HG02678 (cell line): Measurements from ENCODE around the gene ZNF319.

Experiments used
- ATAC-seq: cut with Tn5 transposase; IDR thresholded peaks from one replicate; pipeline ENCODE4 v1.9.1; 2021; ENCODE audit warnings: mild to moderate bottlenecking, moderate library complexity; ENCODE audit not compliant: unreplicated experiment

Gene ZNF319

DNA sequence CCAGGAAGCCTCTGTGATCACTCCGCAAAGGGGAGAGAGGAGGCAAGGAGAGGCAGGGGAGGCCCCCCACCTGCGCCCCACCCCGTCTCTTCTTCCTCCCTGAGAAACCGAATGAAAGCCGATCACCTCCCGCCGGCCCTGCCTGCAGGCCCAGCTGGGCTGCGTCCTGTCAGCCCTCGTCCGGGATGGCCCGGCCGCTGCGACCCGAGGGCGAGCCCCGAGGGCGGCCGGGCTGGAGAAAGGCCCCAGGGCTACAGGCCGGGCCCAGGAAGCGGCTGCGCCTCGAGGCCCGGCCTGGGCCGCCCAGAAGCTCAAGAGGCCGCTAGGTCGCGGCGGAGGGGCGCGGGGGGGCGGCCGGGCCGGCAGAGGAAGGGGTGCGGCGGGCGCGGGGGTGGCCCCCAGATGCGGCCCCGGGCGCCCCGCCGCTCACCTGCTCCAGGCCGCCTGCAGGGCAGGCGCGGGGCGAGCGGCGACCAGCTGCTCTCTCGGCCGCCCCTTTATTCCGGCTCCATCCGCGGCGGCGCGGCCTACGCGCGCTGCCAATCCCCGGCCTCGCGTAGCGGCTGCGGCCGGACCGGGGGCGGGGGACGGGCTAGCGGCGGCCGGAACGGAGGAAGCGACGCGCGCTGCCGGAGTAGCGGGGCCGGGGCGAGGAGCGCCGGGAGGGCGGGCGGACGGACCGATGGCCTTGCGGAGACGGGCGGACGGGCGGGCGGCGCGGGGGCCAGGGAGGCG is at the start of gene ZNF319:
Gene ZNF319 (minus strand): TSS at position 702 of the 735 bp plus-strand sequence. CDS start 2,407 bp downstream, outside the sequence.
- ATAC-seq, result peak; percentile 25

DNA sequence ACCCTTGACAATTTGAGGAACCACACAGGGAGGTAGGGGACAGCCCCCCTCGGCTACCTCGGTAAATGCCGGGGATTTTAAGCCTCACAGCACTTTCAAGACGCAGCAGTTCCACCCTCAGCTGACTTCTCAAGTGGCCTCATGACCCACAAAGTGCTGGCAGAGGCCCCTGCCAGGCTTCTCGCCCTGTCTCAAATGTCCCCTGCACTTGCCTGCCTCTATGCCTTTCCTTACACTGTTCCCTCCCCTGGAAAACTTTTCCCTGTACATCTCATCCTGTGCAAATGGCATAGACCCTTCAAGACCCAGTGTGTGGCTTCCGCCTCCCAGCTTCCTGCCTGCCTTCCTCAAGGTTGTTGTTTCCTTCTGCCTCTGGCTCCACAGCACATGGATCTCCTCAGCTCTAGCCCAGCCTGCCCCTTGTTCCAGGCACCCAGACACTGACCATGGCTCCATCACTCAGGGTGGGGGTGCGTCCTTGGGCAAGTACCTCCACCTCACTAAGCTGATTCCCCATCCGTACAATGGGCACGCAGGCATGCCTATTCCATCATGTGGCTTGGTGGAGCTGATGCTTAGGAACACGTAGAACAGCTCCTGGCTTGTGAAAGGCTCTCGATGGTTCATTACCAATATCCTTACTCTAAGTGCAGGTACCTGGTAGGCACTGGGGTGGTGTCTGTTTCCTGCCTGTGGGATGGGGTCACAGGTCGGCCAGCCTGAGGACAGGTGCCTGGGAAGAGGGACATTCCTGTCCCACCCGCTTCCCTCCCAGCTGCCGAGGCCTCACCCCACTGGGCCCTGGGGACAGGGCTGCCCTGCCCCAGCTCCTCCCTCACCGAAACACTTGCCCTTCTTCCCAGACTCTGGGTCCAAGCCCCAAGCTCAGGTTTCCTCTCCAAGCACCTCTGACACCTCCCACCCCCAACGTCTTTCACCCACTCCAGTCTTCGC is 49.0 kb upstream of the ZNF319 start:
- ATAC-seq, result no peak

GRCh38 chr16:58048494-58049231 is 48.2 kb upstream of the ZNF319 start:
- no peak for ATAC-seq

DNA sequence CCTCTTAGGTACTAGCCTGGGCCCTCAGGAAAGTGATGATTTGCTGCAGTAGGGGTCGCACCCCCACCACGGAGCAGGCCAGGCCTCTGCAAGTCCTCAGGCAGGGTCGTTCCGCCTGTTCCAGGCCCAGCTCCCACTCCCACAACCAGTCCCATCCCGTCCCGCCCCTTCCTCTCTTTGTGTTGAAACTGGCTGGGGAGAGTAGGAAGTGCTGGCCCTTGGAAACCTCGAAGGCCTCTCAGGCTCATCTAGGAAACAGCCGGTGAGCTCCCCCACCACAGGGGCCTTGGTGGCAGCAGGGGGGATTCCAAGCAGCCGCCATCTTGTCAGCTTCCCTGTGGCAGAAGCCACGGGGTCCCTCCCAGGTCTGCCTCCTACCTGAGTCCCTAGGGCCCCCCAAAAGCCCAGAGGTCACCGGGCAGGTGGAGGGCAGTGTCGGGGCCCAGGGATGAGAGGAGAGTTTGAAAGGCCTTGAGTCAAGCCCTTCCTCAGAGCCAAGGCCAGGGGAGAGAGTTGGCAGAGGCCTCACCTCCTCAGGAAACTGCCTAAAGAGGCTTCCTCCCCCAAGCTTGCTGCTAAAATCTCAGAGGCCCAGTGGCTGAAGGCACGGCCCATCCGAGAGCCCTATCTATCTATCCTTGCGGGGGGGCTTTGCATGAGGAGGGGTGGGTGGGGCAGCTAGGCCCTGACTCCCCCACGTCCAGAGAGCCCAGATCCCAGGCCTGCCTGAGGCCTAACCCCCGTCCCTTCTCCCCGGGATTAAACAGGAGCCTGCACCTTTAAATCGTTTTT is 47.3 kb upstream of the ZNF319 start:
- ATAC-seq, result no peak

GRCh38 chr16:58046936-58047335 is 46.5 kb upstream of the ZNF319 start:
- ATAC-seq, result no peak

DNA sequence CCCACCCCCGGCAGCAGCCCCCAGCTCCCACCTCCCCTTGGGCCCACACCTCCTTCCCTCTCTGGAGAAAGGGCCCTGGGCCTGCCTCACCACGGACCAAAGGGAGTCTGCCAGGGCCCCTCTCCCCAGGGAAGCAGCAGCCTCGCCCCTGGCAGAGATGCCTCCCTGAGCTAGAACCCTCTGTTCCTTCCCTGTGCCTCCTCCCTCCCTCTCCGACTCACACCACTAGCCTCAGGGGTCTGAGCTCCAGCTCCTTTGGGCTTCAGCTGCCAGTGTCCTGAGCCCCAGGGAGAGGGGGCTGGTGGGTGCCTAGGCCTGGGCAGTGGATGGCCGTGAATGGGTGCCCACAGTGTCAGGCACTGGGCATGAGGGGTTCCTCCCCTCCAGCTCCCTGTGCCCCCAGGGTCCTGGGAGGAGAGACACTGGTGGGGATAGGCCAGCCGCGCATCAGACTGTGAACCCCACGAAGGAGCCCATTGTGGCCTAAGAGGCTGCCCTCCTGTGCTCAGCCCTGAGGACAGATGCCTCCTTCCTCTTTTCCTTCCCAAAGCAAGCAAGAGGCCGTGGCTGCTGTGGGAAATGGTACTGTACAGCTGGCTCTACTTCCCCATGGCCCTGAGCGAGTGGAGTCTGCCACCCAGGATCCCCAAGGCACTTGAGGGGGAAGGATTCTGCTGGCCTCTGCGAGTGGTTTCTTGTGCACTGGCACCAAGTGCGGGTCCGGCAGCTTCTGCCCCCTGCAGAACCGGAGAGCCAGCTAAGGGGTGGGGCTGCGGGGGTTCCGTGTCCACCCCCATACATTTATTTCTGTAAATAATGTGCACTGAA is 45.8 kb upstream of the ZNF319 start:
- no peak for ATAC-seq

DNA sequence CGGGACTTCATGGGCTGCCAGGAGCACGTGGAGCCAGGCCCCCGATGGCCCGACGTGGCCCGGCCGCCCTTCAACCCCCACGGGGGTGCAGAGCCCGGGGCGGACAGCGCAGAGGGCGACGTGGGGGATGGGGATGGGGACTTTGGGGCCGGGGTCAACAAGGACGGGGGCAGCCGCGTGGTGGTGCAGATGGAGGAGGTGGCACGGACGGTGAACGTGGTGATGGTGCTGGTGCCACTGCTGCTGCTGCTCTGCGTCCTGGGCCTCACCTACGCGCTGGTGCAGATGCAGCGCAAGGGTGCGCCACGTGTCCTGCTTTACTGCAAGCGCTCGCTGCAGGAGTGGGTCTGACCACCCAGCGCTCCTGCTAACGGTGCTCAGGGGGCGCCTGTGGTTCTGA is 44.6 kb upstream of the ZNF319 start:
- ATAC-seq, result no peak

GRCh38 chr16:58044266-58045019 is 44.0 kb upstream of the ZNF319 start:
- ATAC-seq, result no peak

DNA sequence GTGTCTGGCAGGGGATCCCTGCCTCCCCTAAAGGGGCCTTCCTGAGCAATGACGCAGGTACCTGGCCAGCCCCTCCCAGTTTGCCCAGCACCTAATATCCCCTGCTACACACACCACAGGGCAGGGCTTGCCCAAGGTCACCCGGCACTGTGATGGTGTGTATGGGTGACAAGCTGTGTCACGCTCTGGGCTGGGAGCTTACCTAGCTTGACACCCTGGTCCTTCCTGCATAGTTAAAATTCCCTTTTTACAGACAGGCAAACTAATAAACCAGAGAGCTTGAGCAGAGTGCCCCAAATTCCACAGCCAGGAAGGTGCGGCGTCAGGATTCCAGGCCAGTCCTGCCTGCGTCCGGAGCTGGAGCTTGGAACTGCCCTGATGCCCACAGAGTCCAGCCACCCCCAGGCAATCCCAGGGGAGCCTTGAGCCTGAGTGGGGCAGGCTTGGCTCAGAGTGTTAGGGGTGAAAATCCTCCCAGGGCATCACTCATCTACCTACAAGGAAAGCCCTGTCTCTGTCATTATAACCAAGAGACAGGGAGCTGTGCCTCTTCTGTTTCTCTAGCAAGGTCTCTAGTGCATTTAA is 43.2 kb upstream of the ZNF319 start:
- no peak for ATAC-seq

- ATAC-seq, result no peak
These were observed 42.5 kb upstream of the ZNF319 start for GRCh38 chr16:58042886-58043515.

DNA sequence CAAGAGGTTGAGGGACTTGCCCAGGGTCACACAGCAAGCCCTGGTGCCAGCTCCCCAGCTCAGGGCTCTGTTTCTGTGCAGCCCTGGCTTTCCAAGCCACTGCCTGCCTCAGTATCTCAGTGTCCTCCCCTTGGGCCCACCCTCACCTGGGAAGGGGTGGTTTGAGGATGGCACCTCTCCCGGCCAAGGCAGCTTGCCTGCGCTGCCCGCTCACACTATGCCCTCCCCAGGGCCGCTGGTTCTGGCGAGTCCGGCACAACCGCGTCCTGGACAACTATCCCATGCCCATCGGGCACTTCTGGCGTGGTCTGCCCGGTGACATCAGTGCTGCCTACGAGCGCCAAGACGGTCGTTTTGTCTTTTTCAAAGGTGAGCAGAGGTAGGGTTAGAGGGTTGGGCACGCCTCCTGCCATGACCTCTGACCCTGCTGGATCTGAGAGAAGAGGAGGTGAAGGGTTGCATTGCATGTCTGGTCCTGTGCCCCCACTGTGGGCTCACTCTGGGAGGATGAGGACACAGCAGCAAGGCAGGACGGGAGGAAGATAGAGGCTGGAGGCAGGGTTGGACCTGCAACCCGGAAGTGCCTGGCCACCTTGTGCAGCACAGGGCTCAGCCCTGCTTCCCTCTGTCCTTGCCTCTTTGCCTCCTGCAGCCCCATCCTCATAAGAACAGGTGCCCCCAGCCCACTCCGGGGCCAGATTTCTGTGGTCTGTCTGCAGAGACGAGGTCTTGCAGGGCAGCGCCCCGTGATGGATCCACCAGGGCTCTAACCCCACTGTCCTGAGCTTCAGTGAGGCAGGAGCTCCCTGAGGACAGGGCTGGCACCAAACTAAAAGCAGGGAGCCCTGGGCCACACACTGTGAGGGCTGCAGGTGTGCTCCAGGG is 41.8 kb upstream of the ZNF319 start:
- no peak for ATAC-seq

DNA sequence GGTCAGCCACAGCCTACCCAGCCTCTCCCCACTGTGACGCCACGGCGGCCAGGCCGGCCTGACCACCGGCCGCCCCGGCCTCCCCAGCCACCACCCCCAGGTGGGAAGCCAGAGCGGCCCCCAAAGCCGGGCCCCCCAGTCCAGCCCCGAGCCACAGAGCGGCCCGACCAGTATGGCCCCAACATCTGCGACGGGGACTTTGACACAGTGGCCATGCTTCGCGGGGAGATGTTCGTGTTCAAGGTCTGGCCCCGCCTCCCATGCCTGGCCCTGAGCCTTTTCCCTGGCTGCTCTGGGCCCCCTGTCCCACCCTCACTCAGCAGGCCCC is 41.1 kb upstream of the ZNF319 start:
- ATAC-seq, result no peak

GRCh38 chr16:58040945-58041627 is 40.6 kb upstream of the ZNF319 start:
- no peak for ATAC-seq

GRCh38 chr16:58040496-58040846 is 40.0 kb upstream of the ZNF319 start:
- no peak for ATAC-seq

DNA sequence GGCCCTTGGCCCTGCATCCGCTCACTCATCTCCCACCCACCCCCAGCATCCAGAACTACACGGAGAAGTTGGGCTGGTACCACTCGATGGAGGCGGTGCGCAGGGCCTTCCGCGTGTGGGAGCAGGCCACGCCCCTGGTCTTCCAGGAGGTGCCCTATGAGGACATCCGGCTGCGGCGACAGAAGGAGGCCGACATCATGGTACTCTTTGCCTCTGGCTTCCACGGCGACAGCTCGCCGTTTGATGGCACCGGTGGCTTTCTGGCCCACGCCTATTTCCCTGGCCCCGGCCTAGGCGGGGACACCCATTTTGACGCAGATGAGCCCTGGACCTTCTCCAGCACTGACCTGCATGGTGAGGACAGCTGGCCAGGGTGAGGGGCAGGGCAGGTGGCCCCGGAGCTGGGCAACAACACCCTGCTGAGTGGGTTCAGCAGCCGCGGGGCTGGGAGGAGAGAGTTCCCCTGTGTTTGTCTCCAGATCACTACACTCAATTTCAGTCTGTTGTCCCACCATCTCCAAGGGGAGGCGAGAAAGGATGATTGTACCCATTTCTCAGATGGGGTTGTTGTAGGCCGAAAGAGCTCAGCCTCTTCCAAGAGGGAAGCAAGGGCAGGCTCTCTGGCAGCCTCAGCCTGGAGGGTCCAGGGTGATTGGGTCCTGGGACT is 39.5 kb upstream of the ZNF319 start:
- ATAC-seq, result no peak

GRCh38 chr16:58038219-58038641 is 37.8 kb upstream of the ZNF319 start:
- ATAC-seq, result no peak
